Loucy (cell line): ENCODE measurements around the gene PSMB1.

Experiments
- EZH2phosphoT487 ChIP-seq: fragments of 200-600 bp; IDR thresholded peaks from 2 replicates; pipeline ENCODE4 v1.6.1; 2018; ENCODE audit warnings: antibody characterized with exemption, mild to moderate bottlenecking, moderate library complexity, borderline replicate concordance
- TF ChIP-seq, protein P1 (sequence below): fragments of 200-600 bp; sonication (generic); conservative IDR thresholded peaks from 2 replicates; pipeline ENCODE4 v1.5.1; 2014; ENCODE audit warnings: mild to moderate bottlenecking, antibody characterized with exemption, low read length

DNA sequence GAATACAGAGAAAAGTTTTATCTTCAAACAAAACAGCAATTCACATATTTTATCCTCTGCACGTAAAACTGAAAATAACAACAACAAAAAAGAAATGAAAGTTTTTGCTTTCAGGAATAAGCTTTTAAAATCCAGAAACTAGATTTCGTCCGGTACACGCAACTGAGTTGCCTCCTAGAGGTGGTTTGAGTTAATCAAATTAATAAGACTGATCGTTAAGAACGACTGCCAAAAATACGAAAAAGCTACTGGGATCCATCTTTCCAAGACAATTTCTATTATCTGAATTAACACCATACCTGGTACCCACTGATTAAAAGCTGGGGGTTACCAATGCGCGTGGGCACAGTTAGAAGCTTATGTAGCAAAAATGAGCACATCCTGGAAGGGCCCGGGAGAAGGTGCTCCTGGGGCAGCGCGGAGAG lies 30.7 kb upstream of the PSMB1 start:
- TF ChIP-seq, protein P1, sequence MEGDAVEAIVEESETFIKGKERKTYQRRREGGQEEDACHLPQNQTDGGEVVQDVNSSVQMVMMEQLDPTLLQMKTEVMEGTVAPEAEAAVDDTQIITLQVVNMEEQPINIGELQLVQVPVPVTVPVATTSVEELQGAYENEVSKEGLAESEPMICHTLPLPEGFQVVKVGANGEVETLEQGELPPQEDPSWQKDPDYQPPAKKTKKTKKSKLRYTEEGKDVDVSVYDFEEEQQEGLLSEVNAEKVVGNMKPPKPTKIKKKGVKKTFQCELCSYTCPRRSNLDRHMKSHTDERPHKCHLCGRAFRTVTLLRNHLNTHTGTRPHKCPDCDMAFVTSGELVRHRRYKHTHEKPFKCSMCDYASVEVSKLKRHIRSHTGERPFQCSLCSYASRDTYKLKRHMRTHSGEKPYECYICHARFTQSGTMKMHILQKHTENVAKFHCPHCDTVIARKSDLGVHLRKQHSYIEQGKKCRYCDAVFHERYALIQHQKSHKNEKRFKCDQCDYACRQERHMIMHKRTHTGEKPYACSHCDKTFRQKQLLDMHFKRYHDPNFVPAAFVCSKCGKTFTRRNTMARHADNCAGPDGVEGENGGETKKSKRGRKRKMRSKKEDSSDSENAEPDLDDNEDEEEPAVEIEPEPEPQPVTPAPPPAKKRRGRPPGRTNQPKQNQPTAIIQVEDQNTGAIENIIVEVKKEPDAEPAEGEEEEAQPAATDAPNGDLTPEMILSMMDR, result peak; percentile 52
- no peak for TF ChIP-seq EZH2phosphoT487
